Measurements from ENCODE around the gene HPSE. TPM values are rescaled to one million over a fixed set of nuclear protein-coding genes. Genes with fewer than 3 reads are reported as not detected.

HPSE gene
- total RNA-seq, 4 donors from 2014 or later = 2.0 to 3.0 (median 2.7) TPM

DNA sequence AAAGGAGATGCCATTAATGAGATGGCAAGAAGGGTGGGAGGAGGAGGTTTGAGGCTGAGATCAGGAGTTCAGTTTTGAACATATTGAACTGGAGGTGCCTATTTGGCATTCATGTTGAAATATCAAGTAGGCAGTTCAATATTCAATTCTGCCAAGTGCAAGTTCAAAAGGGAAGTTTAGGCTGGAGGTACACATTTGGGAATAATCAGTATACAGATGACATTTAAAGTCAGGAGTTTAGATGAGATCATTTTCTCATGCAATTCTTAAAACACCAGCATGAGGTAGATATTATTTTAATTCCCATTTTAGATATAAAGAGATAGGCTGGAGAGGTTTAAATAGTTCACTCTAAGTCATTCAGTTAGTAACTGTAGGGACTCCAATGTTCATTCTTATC lies 76.2 kb downstream of the HPSE start:
- TF ChIP-seq EP300 (IDR thresholded peaks at IDR 0.05) = no peak
- TF ChIP-seq, protein P1, sequence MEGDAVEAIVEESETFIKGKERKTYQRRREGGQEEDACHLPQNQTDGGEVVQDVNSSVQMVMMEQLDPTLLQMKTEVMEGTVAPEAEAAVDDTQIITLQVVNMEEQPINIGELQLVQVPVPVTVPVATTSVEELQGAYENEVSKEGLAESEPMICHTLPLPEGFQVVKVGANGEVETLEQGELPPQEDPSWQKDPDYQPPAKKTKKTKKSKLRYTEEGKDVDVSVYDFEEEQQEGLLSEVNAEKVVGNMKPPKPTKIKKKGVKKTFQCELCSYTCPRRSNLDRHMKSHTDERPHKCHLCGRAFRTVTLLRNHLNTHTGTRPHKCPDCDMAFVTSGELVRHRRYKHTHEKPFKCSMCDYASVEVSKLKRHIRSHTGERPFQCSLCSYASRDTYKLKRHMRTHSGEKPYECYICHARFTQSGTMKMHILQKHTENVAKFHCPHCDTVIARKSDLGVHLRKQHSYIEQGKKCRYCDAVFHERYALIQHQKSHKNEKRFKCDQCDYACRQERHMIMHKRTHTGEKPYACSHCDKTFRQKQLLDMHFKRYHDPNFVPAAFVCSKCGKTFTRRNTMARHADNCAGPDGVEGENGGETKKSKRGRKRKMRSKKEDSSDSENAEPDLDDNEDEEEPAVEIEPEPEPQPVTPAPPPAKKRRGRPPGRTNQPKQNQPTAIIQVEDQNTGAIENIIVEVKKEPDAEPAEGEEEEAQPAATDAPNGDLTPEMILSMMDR (IDR thresholded peaks at IDR 0.05) = no peak
- TF ChIP-seq POLR2A (IDR thresholded peaks at IDR 0.05) = no peak
- Histone ChIP-seq H3K4me1 (peaks cover 0 to 31% (median 6%) of the 10 kb centered on the region in 4 donors), H3K27ac (peak overlapping the region in 2 of 4 donors; percentile 0 to 36), H3K9me3 (no peaks in the 10 kb centered on the region), H3K27me3 (no peaks in the 10 kb centered on the region), H3K36me3 (no peaks in the 10 kb centered on the region), H3K4me3 (no peak overlapping the region)
- DNase-seq (ENCODE audit: low spot score in 2 of 2) = no peak

DNA sequence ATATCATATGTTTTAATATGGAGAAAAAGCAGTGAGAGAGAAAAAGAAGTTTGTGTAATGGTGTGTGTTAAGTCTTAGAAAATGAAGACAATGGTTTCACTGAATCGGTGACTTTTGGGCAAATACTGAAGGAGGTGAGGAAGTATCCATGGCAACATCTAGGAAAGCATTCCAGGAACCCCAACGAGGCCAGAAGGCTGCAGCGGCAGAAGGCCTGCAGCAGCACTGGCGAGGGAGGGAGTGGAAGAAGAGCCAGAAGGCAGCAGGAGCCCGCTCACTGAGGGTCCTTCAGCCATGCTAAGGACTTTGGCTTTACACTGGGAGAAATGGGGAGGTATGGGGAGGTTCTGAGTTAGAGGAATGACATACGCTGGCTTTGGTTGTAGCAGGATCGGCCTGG lies 76.8 kb downstream of the HPSE start:
- Histone ChIP-seq H3K27ac (peak overlapping the region in 2 of 4 donors; percentile 0 to 36), H3K36me3 (no peaks in the 10 kb centered on the region), H3K9me3 (no peaks in the 10 kb centered on the region), H3K4me1 (peaks cover 0 to 31% (median 6%) of the 10 kb centered on the region in 4 donors), H3K4me3 (no peak overlapping the region), H3K27me3 (no peaks in the 10 kb centered on the region)
- 66 to 75% methylated on average over 7 of the region's 7 CpGs for WGBS, 2 donors
- TF ChIP-seq POLR2A (IDR thresholded peaks at IDR 0.05) (no peak), EP300 (IDR thresholded peaks at IDR 0.05) (no peak)
- TF ChIP-seq, protein P1 (IDR thresholded peaks at IDR 0.05) = no peak
- no peak for DNase-seq (ENCODE audit: low spot score in 2 of 2)

DNA sequence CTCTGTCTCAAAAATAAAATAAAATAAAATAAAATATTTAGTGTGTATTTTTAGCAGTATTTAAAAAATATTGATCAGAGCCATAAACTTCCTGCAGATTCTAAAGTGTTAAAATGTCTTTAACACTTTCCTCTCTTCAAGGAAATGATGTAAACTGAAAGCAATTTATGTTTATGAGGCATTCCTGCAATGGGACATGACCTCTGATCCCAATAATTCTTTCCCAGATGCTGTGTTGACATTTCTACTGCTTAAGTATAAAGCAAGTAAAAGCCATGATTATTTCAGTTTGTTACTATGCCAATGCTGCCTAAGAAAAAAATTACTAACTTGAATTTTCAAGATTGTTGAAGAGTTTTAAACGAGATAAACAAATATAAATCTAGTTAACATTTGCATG lies 79.1 kb downstream of the HPSE start:
- no peaks in the 10 kb centered on the region for H3K27me3 ChIP-seq
- H3K4me3 ChIP-seq = no peak overlapping the region
- H3K9me3 ChIP-seq = no peaks in the 10 kb centered on the region
- H3K36me3 ChIP-seq = no peaks in the 10 kb centered on the region
- peaks cover 0 to 31% (median 6%) of the 10 kb centered on the region in 4 donors for H3K4me1 ChIP-seq
- H3K27ac ChIP-seq = peak overlapping the region in 2 of 4 donors; percentile 48 to 73
- TF ChIP-seq EP300 (IDR thresholded peaks at IDR 0.05) = no peak
- TF ChIP-seq, protein P1 (IDR thresholded peaks at IDR 0.05) = no peak
- TF ChIP-seq POLR2A (IDR thresholded peaks at IDR 0.05) = no peak
- 15 to 23% methylated on average over 1 of the region's 1 CpG for WGBS, 2 donors
- no peak for DNase-seq (ENCODE audit: low spot score in 2 of 2)

DNA sequence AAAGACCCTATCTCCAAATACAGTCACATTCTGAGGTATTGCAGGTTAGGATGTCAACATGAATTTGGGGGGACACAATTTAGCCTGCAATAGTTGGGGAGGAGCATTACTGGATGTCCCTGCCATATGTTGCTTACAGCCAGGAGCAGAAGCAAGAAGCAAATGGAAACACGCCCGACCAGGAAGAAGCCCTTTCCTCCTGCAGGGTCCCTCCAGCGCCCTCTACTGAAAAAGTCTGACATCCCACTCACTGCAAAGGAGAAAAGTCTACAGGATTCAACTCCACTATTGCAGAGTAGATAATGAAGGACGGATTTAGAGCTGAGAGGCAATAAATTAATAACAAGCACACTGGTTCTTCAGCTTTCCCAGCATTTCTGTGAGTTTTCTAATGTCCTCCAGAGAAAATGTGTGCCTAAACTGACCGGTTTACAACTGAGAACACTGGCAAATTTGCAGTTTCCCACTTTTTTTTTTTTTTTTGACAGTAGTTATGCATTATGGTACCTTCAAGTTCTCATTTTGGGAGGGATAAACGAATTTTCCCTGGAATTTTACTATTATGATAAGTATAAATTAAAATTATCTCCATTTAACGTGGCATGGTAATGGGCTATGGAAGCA lies 81.8 kb downstream of the HPSE start:
- no peak overlapping the region for H3K4me3 ChIP-seq
- no peaks in the 10 kb centered on the region for H3K36me3 ChIP-seq
- no peaks in the 10 kb centered on the region for H3K9me3 ChIP-seq
- peak in 1 of 2 donors; percentile 65 for DNase-seq (ENCODE audit: low spot score in 2 of 2)
- 30 to 38% methylated on average over 7 of the region's 7 CpGs for WGBS, 2 donors
- no peaks in the 10 kb centered on the region for H3K27me3 ChIP-seq
- H3K27ac ChIP-seq = no peak overlapping the region
- TF ChIP-seq POLR2A (IDR thresholded peaks at IDR 0.05) (no peak), EP300 (IDR thresholded peaks at IDR 0.05) (no peak)
- TF ChIP-seq, protein P1 (IDR thresholded peaks at IDR 0.05) = peak; percentile 21 to 63 (median 44)
- peaks cover 0 to 28% (median 6%) of the 10 kb centered on the region in 4 donors for H3K4me1 ChIP-seq

DNA sequence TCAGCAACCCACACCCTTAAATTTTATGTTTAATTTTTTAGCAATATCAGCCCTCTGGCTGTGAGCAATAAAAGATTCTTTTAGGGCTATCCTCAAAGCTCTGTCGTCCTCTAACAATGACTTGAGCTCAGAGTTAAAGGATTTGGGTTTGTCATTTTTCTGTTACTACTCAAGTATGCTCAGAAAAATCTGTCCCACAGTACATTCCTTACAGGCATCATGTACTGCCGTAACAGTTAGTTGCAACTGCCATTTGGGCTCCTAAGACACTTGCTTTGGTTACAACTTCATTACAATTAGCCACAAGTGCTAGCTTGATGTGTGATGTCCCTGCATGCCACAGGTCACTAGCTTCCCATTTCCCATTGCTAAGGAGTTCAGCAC lies 83.2 kb downstream of the HPSE start:
- WGBS, 2 donors = 18 to 40% methylated on average over 2 of the region's 2 CpGs

More for the DNA sequence above, 83.2 kb downstream of the HPSE start:
- DNase-seq (ENCODE audit: low spot score in 2 of 2) = no peak
- no peaks in the 10 kb centered on the region for H3K36me3 ChIP-seq
- H3K27me3 ChIP-seq = no peaks in the 10 kb centered on the region
- H3K9me3 ChIP-seq = no peaks in the 10 kb centered on the region
- H3K4me3 ChIP-seq = no peak overlapping the region
- peaks cover 0 to 14% (median 6%) of the 10 kb centered on the region in 4 donors for H3K4me1 ChIP-seq
- TF ChIP-seq, protein P1 (IDR thresholded peaks at IDR 0.05) = no peak
- TF ChIP-seq POLR2A (IDR thresholded peaks at IDR 0.05) (no peak), EP300 (IDR thresholded peaks at IDR 0.05) (no peak)
- H3K27ac ChIP-seq = no peak overlapping the region

Measured in tibial nerve (tissue), 4 donors.